H1 (cell line): ENCODE data around the gene MARCOL. TPM values are rescaled to one million over a fixed set of nuclear protein-coding genes. Genes with fewer than 3 reads are reported as not detected.

Source experiments
- polyA plus RNA-seq, 7 experiments: library from polyadenylated mRNA; depleted of rRNA in 3 of 7; stranded (reverse) in 5 of 7; unstranded in 2 of 7; fragments of >200 nt in 5 of 7; fragments of 200-250 nt in 2 of 7; gene quantifications; 1 replicate in 5 of 7; 2 replicates in 1 of 7; 4 replicates in 1 of 7; pipeline versions ENCODE4 v1.2.1 to v1.2.3, GENCODE V29; 2011 to 2013; ENCODE audit warnings: missing spikeins in 2 of 7, mixed read lengths in 2 of 7
- small RNA-seq: library from polyadenylated mRNA; stranded (forward); fragments of <200 nt; extraction: miRNeasy Mini kit (QIAGEN cat#:217004); gene quantifications from one replicate; pipeline ENCODE3, GENCODE V24; 2013; ENCODE audit not compliant: insufficient read depth
- total RNA-seq: library from RNA; stranded (reverse); fragmentation: NEBNext Ultra II Directional; extraction: Animal tissue kit (Norgen Biotek cat#: 25700); gene quantifications from 2 replicates; pipeline ENCODE4 v1.2.1, GENCODE V29; 2021

Gene MARCOL
- total and polyA plus RNA-seq, 2 of the 8 experiments (the other 6 are each of a cell fraction or from before 2014, with no cell fraction given): not detected

Small RNA genes lying within 50 kb of the gene (small RNA-seq; reads per million reads assigned to genes)
- not detected for gene HMGN1P16

Other genes starting within 250 kb of the MARCOL start
- 2.0 and 2.2 TPM in 2 replicates for gene SPINK5, start 174.5 kb upstream of the MARCOL start, total RNA-seq
- gene SPINK5, start 174.5 kb upstream of the MARCOL start, polyA plus RNA-seq (2011; rRNA removed): 0.97 and 1.4 TPM in 2 replicates
- not detected in 2 replicates for gene SPINK14, start 70.0 kb upstream of the MARCOL start, total RNA-seq
- not detected in 2 replicates for gene SPINK14, start 70.0 kb upstream of the MARCOL start, polyA plus RNA-seq (2011; rRNA removed)
- not detected in 2 replicates for gene SPINK6, start 35.5 kb upstream of the MARCOL start, total RNA-seq
- not detected in 2 replicates for gene SPINK6, start 35.5 kb upstream of the MARCOL start, polyA plus RNA-seq (2011; rRNA removed)
- gene SPINK13, start 30.3 kb downstream of the MARCOL start, total RNA-seq: not detected in 2 replicates
- not detected in 2 replicates for gene SPINK13, start 30.3 kb downstream of the MARCOL start, polyA plus RNA-seq (2011; rRNA removed)
- gene SPINK7, start 73.9 kb downstream of the MARCOL start, total RNA-seq: not detected in 2 replicates
- gene SPINK7, start 73.9 kb downstream of the MARCOL start, polyA plus RNA-seq (2011; rRNA removed): not detected in 2 replicates
- gene SPINK9, start 97.0 kb downstream of the MARCOL start, total RNA-seq: not detected in 2 replicates
- gene SPINK9, start 97.0 kb downstream of the MARCOL start, polyA plus RNA-seq (2011; rRNA removed): not detected in 2 replicates
- gene FBXO38, start 145.4 kb downstream of the MARCOL start, total RNA-seq: 31.5 and 34.3 TPM in 2 replicates
- gene FBXO38, start 145.4 kb downstream of the MARCOL start, polyA plus RNA-seq (2011; rRNA removed): 9.0 and 9.1 TPM in 2 replicates